NCI-H1092 treated with DMSO at 0.1 percent for 48 hours (cell line): ENCODE data around the gene C6orf163.
"Not testable (repeated sequence)": the region's sequence is repeated elsewhere in the genome, so short reads cannot be mapped to it uniquely, and the experiment has no call there.

ENCODE experiments used
- DNase-seq: peaks from one replicate; lab custom pipeline; 2025; lab: John Stamatoyannopoulos, UW

C6orf163 gene

GRCh38 chr6:87344731-87345130 is at the start of gene C6orf163:
Gene C6orf163, plus strand, starts transcription at chr6:87344813. Its CDS starts 287 bp downstream, at chr6:87345100.
- no peak for DNase-seq

GRCh38 chr6:87297119-87297518 is 47.5 kb upstream of the C6orf163 start:
- no peak for DNase-seq

- DNase-seq = not testable (repeated sequence)
These were observed 43.3 kb upstream of the C6orf163 start for GRCh38 chr6:87301277-87301676.

- no peak for DNase-seq
These were observed 35.6 kb upstream of the C6orf163 start for GRCh38 chr6:87308970-87309369.

GRCh38 chr6:87312860-87313259 is 31.8 kb upstream of the C6orf163 start:
- no peak for DNase-seq

- DNase-seq = no peak
These were observed 29.5 kb upstream of the C6orf163 start for GRCh38 chr6:87315071-87315470.

- DNase-seq = no peak
These were observed 25.2 kb upstream of the C6orf163 start for GRCh38 chr6:87319271-87319987.

GRCh38 chr6:87322304-87323212 is 22.1 kb upstream of the C6orf163 start, which contains the start of gene SMIM8:
Gene SMIM8, plus strand, starts transcription at chr6:87322588. Its CDS starts 14,444 bp downstream, at chr6:87337032.
- DNase-seq = peak; percentile 57

GRCh38 chr6:87323880-87324279 is 20.7 kb upstream of the C6orf163 start:
- DNase-seq = not testable (repeated sequence)

- DNase-seq = no peak
These were observed 13.7 kb upstream of the C6orf163 start for GRCh38 chr6:87330961-87331360.

- DNase-seq = no peak
These were observed 11.6 kb upstream of the C6orf163 start for GRCh38 chr6:87333033-87333432.

- no peak for DNase-seq
These were observed 10.9 kb upstream of the C6orf163 start for GRCh38 chr6:87333591-87334181.

- no peak for DNase-seq
These were observed 9.9 kb upstream of the C6orf163 start for GRCh38 chr6:87334683-87335082.

- DNase-seq = no peak
These were observed 8.2 kb upstream of the C6orf163 start for GRCh38 chr6:87336367-87336766.

GRCh38 chr6:87340230-87340629 is 4.4 kb upstream of the C6orf163 start:
- DNase-seq = no peak

- no peak for DNase-seq
These were observed 3.5 kb upstream of the C6orf163 start for GRCh38 chr6:87341158-87341557.

- DNase-seq = no peak
These were observed 2.7 kb upstream of the C6orf163 start for GRCh38 chr6:87341899-87342298.

GRCh38 chr6:87342829-87343228 is 1.8 kb upstream of the C6orf163 start:
- no peak for DNase-seq

GRCh38 chr6:87346700-87347099 is 2.1 kb downstream of the C6orf163 start:
- no peak for DNase-seq

GRCh38 chr6:87349896-87350295 is 5.3 kb downstream of the C6orf163 start:
- no peak for DNase-seq

- no peak for DNase-seq
These were observed 5.9 kb downstream of the C6orf163 start for GRCh38 chr6:87350516-87350915.

GRCh38 chr6:87351583-87351982 is 7.0 kb downstream of the C6orf163 start:
- DNase-seq = no peak

- no peak for DNase-seq
These were observed 11.6 kb downstream of the C6orf163 start for GRCh38 chr6:87356181-87356580.
